Neutrophil (primary cell): Measurements from ENCODE around the gene TAPBPL.

ENCODE experiments used
- H3K27ac ChIP-seq: fragments of 200-600 bp; sonication (generic); 2 replicates; pipeline ENCODE4 v1.5.1; 2016; ENCODE audit warnings: mild to moderate bottlenecking, moderate library complexity
- H3K27me3 ChIP-seq: fragments of 200-600 bp; sonication (generic); 2 replicates; pipeline ENCODE4 v1.6.0; 2016; ENCODE audit warnings: mild to moderate bottlenecking
- H3K36me3 ChIP-seq: fragments of 200-600 bp; sonication (generic); 2 replicates; pipeline ENCODE4 v1.5.1; 2017
- H3K4me1 ChIP-seq, 2 experiments: fragments of 200-600 bp in 1 of 2; sonication (generic) in 1 of 2; 1 replicate in 1 of 2; 2 replicates in 1 of 2; pipeline versions ENCODE4 v1.5.1 to v1.6.1; 2013 to 2016; ENCODE audit warnings: low read depth in 1 of 2, low read length in 1 of 2, mild to moderate bottlenecking in 1 of 2, moderate library complexity in 1 of 2; ENCODE audit not compliant: control insufficient read depth in 1 of 2, insufficient read depth in 1 of 2
- H3K4me3 ChIP-seq, 2 experiments: fragments of 200-600 bp in 1 of 2; sonication (generic) in 1 of 2; 1 replicate in 1 of 2; 2 replicates in 1 of 2; pipeline ENCODE4 v1.5.1; 2013 to 2016; ENCODE audit warnings: low read depth in 1 of 2, low read length in 1 of 2, mild to moderate bottlenecking in 1 of 2, moderate library complexity in 1 of 2
- H3K9me3 ChIP-seq: fragments of 200-600 bp; sonication (generic); 2 replicates; pipeline ENCODE4 v1.5.1; 2016
- CTCF ChIP-seq: fragments of 200-600 bp; sonication (generic); IDR thresholded peaks from 2 replicates; pipeline ENCODE4 v1.5.1; 2016; ENCODE audit warnings: antibody characterized with exemption

TAPBPL gene

GRCh38 chr12:6458281-6459003 is 6.6 kb downstream of the TAPBPL start:
- H3K27ac ChIP-seq, result peak overlapping the region; percentile 96
- no peaks in the 10 kb centered on the region for H3K9me3 ChIP-seq
- peaks cover 72% of the 10 kb centered on the region for H3K36me3 ChIP-seq
- no peak for TF ChIP-seq CTCF
- H3K4me3 ChIP-seq, result no peak overlapping the region
- H3K27me3 ChIP-seq, result no peaks in the 10 kb centered on the region
- H3K4me1 ChIP-seq, result peaks cover 46 to 52% of the 10 kb centered on the region in 2 experiments

- H3K4me1 ChIP-seq, result peaks cover 51 to 57% of the 10 kb centered on the region in 2 experiments
Observed at GRCh38 chr12:6459004-6459337, 7.1 kb downstream of the TAPBPL start.

GRCh38 chr12:6460751-6461371 is 9.0 kb downstream of the TAPBPL start:
- H3K9me3 ChIP-seq, result no peaks in the 10 kb centered on the region
- peaks cover 66 to 69% of the 10 kb centered on the region in 2 experiments for H3K4me1 ChIP-seq

More at GRCh38 chr12:6459004-6459337, 7.1 kb downstream of the TAPBPL start:
- Histone ChIP-seq H3K9me3 (no peaks in the 10 kb centered on the region), H3K27ac (peak overlapping the region; percentile 96), H3K36me3 (peaks cover 72% of the 10 kb centered on the region), H3K4me3 (no peak overlapping the region), H3K27me3 (no peaks in the 10 kb centered on the region)
- TF ChIP-seq CTCF, result no peak

GRCh38 chr12:6461401-6462233 is 9.8 kb downstream of the TAPBPL start:
- no peak for TF ChIP-seq CTCF
- peaks cover 74 to 77% of the 10 kb centered on the region in 2 experiments for H3K4me1 ChIP-seq
- H3K4me3 ChIP-seq, result peak overlapping the region; percentile 19 to 57
- H3K27ac ChIP-seq, result peak overlapping the region; percentile 96
- peaks cover 73% of the 10 kb centered on the region for H3K36me3 ChIP-seq
- no peaks in the 10 kb centered on the region for H3K9me3 ChIP-seq
- H3K27me3 ChIP-seq, result no peaks in the 10 kb centered on the region

More at GRCh38 chr12:6460751-6461371, 9.0 kb downstream of the TAPBPL start:
- Histone ChIP-seq H3K27ac (peak overlapping the region; percentile 96), H3K4me3 (peak overlapping the region; percentile 19 to 57), H3K27me3 (no peaks in the 10 kb centered on the region), H3K36me3 (peaks cover 73% of the 10 kb centered on the region)
- no peak for TF ChIP-seq CTCF

GRCh38 chr12:6462234-6462995 is 10.6 kb downstream of the TAPBPL start:
- TF ChIP-seq CTCF, result no peak
- Histone ChIP-seq H3K4me3 (peak overlapping the region; percentile 19 to 57), H3K9me3 (no peaks in the 10 kb centered on the region), H3K4me1 (peaks cover 76 to 80% of the 10 kb centered on the region in 2 experiments), H3K27me3 (no peaks in the 10 kb centered on the region), H3K27ac (peak overlapping the region; percentile 96), H3K36me3 (peaks cover 69% of the 10 kb centered on the region)
